BJ (cell line): ENCODE results near the gene CORIN. TPM values are rescaled to one million over a fixed set of nuclear protein-coding genes. Genes with fewer than 3 reads are reported as not detected.

Source experiments
- CTCF ChIA-PET: fragments of 350-600 bp; formaldehyde crosslinking; extraction: SDS; loops from one replicate; lab custom pipeline; 2021; ENCODE audit warnings: antibody characterized with exemption, inconsistent platforms; lab: Yijun Ruan, JAX
- POLR2A ChIA-PET: fragments of 300-600 bp; sonication (Branson Sonifier 250); formaldehyde crosslinking; extraction: SDS; loops from one replicate; lab custom pipeline; 2021; ENCODE audit warnings: antibody characterized with exemption; lab: Charles Lee
- DNase-seq: peaks from one replicate; pipeline ENCODE4 v3.0.0-alpha.2; 2011; ENCODE audit warnings: low read depth
- H3K27me3 ChIP-seq: 2 replicates; pipeline ENCODE4 v1.6.0; 2011; ENCODE audit warnings: low read length; ENCODE audit not compliant: control insufficient read depth, insufficient read depth
- H3K36me3 ChIP-seq: 2 replicates; pipeline ENCODE4 v1.5.1; 2011; ENCODE audit warnings: low read length; ENCODE audit not compliant: control insufficient read depth, insufficient read depth
- H3K4me3 ChIP-seq: 2 replicates; pipeline ENCODE4 v1.5.1; 2011; ENCODE audit warnings: low read depth, mild to moderate bottlenecking, control low read depth, low read length
- CTCF ChIP-seq: IDR thresholded peaks from 2 replicates; pipeline ENCODE4 v1.5.1; 2011; ENCODE audit warnings: low read depth, mild to moderate bottlenecking, control low read depth, inconsistent platforms, low read length, moderate library complexity; ENCODE audit not compliant: insufficient read depth
- polyA plus RNA-seq: library from polyadenylated mRNA; depleted of rRNA; stranded (reverse); fragments of >200 nt; gene quantifications from 2 replicates; pipeline ENCODE4 v1.2.3, GENCODE V29; 2011

The CORIN gene
- polyA plus RNA-seq, 1 experiment: 22.1 TPM

GRCh38 chr4:47801481-47802002 lies 36.3 kb downstream of the CORIN start:
- DNase-seq: no peak
- TF ChIP-seq CTCF: no peak
- ChIA-PET CTCF (no interaction called here), POLR2A (no interaction called here)
- Histone ChIP-seq H3K27me3 (no peaks in the 10 kb centered on the region), H3K36me3 (no peaks in the 10 kb centered on the region), H3K4me3 (no peak overlapping the region)

GRCh38 chr4:47798165-47798564 lies 39.7 kb downstream of the CORIN start:
- Histone ChIP-seq H3K27me3 (no peaks in the 10 kb centered on the region), H3K36me3 (no peaks in the 10 kb centered on the region), H3K4me3 (no peak overlapping the region)
- POLR2A ChIA-PET: no interaction called here
- DNase-seq: no peak
- TF ChIP-seq CTCF: no peak
- CTCF ChIA-PET: no interaction called here

- ChIA-PET CTCF (no interaction called here), POLR2A (no interaction called here)
- no peak overlapping the region for H3K4me3 ChIP-seq
- TF ChIP-seq CTCF: no peak
- no peaks in the 10 kb centered on the region for H3K27me3 ChIP-seq
- no peak for DNase-seq
- no peaks in the 10 kb centered on the region for H3K36me3 ChIP-seq
Measured at GRCh38 chr4:47791965-47792364, 45.9 kb downstream of the CORIN start.

- no peaks in the 10 kb centered on the region for H3K36me3 ChIP-seq
- CTCF ChIA-PET: no interaction called here
- no peak for DNase-seq
- TF ChIP-seq CTCF: no peak
- no peaks in the 10 kb centered on the region for H3K27me3 ChIP-seq
- no peak overlapping the region for H3K4me3 ChIP-seq
- POLR2A ChIA-PET: no interaction called here
Measured at GRCh38 chr4:47790105-47790504, 47.8 kb downstream of the CORIN start.

GRCh38 chr4:47788126-47788525 lies 49.7 kb downstream of the CORIN start:
- Histone ChIP-seq H3K36me3 (no peaks in the 10 kb centered on the region), H3K27me3 (no peaks in the 10 kb centered on the region), H3K4me3 (no peak overlapping the region)
- no peak for DNase-seq
- TF ChIP-seq CTCF: no peak
- CTCF ChIA-PET: interaction anchor here (0.8 kb wide), 1 partner anchor 49 kb away, joined by 4 read pairs; no protein-coding TSS in a partner anchor
- POLR2A ChIA-PET: no interaction called here
